Measurements from ENCODE around the gene NDUFS6.

DNA sequence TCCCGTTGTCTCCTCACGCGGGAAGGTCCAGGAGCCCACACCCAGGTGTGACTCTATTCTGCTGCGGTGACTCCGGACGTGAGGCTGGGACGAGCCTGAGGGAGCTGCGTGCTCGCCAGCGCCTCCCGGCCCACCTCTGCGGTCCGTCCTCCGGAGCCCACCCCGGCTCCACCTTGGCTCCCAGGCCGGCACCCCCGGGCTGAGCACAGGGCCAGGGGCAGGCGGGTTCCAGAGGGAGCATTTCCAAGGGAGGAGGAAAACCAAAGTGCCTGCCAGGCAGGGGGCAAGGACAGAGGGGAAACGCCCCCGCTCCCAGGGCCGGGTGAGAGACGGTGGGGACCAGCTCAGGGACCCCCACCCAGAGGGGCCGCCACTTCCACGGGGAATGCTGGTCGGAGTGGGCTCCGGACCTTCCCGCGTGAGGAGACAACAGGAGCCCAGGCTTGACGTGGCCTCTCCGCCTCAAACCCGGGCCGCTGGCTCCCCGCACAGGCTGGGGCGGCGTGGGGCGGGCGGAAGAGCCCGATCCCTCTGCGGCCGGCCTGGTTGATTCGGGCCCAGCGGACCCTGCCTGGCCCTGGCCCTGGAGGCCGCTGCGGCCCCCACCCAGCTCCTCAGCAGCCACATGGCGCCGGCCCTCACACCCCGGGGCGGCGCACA is 55.5 kb downstream of the NDUFS6 start:
- no peak for TF ChIP-seq SMC3 (conservative IDR thresholded peaks at IDR 0.05; ENCODE audit: poor library complexity)
- TF ChIP-seq POLR2AphosphoS5 (IDR thresholded peaks at IDR 0.05), result no peak
- TF ChIP-seq CTCF (IDR thresholded peaks at IDR 0.05; ENCODE audit: poor library complexity, severe bottlenecking), result no peak
- TF ChIP-seq MXI1 (conservative IDR thresholded peaks at IDR 0.05; ENCODE audit: poor library complexity, severe bottlenecking), result no peak

Measured in neural cell (in vitro differentiated cells).